Hindlimb muscle (tissue), 1 donor: ENCODE measurements around the gene COL26A1. TPM values are rescaled to one million over a fixed set of nuclear protein-coding genes. Genes with fewer than 3 reads are reported as not detected.
"Not testable (repeated sequence)": the region's sequence is repeated elsewhere in the genome, so short reads cannot be mapped to it uniquely, and the experiment has no call there.

ENCODE experiments used
- DNase-seq: peaks from one replicate; pipeline ENCODE4 v3.0.0-alpha.2; 2013
- polyA plus RNA-seq: library from polyadenylated mRNA; unstranded; fragments of 120-200 nt; gene quantifications from one replicate; pipeline ENCODE4 v1.2.1, GENCODE V29; 2013; ENCODE audit not compliant: insufficient read length

The COL26A1 gene
- polyA plus RNA-seq, 1 donor = 2.4 TPM

DNA sequence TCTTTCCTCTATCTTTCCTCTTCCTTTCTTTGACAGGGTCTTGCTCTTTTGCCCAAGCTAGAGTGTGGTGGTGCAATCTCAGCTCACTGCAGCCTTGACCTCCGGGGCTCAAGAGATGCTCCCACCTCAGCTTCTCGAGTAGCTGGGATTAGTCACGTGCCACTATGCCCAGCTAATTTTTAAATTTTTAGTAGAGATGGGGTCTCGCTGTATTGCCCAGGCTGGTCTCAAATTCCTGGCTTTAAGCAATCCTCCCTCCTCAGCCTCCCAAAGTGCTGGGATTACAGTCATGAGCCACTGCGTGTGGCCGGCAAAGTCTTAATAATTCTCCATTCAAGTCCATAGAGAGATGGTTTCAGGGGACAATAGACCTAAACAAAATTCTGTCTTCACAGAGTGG lies 40.2 kb downstream of the COL26A1 start:
- DNase-seq = no peak

DNA sequence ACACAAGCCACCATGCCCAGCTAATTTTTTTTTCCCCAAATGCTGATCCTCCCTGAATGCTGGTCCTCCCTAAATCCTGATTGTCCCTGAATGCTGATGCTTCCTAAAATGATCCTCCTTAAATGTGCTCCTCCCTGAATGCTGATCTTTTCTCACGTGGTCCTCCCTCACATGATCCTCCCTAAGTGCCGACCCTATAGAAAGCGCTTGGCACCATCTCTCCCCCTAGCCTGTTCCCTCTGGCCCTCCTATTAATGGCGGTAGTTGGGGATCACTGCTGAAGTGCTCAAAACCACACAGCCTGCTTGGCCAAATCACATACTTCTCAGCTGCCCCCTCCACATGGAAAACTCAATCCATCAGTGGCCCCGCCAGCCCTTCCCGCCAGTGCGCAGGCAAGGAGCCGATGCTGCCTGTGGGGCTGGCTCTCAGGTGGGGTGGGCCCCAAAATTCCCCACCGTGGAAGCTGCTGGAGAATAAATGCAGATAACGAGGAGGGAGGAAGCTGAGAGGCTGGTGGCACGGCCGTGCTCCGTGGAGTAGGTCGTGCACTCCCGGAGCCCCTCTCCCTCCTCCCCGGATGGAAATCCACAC lies 42.9 kb downstream of the COL26A1 start:
- DNase-seq = no peak

DNA sequence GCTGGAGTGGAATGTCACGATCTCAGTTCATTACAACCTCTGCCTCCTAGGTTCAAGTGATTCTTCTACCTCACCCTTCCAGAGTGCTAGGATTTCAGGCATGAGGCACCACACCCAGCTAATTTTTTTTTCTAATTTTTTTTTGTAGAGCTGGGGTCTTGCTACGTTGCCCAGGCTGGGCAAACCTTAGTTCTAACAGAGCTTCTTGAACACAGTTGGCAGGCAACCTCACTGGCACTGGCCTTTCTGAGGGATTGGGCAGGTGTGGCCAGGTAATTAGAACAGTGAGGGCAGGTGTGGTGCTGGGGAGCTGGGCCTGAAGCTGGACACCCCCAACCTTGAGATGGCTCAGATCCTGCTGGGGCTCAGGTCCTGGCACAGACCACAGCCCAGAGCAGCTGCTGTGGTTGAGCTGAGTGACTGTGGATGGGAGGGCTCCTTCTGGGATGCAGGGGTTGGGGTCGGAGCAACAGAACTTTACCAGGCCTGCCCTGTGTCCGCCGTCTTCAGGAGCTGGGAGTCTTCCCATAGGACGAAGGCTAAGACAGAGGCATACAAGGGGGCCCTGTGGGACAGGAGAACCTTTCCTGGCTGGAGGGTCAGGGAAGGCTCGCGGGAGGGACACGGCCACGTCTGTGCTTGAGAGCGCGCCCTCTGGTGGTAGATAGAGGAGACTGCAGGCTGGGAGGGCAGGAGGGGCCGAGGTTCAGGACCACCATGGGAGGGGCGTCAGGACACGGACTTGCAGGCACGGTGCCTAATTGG lies 48.2 kb downstream of the COL26A1 start:
- DNase-seq = peak; percentile 32

DNA sequence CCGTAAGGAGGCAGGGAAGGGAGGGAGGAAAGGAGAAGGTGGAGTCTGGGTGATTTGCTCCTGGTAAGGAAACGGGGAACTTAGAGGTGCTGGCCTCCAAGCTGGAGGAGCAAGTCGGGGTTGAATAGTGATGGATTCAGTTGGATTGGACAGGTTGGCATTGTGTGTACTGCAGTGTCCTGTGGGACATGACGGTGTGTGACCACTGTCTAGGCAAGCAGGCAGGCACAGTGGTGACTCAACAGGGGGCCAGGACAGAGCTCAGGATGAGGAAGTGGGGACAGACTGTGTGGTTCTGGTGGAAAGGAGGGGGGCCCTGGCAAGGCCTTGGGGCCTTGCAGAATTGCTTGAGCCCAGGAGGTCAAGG lies 48.8 kb downstream of the COL26A1 start:
- DNase-seq = no peak

DNA sequence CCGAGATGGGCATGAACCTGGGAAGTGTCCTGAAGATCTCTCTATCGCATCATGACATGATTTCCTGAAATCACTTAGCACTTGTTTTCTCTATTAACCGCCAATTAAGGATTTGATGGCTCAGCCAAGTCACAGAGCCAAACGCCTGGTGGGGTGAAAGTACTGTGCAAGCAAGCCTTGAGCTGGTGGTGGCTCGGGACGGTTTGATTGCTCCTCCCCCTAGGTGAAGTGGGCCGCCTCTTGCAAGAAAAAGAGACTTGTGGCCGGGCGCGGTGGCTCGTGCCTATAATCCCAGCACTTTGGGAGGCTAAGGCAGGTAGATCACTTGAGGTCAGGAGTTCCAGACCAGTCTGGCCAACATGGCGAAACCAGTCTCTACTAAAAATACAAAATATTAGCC lies 50.3 kb downstream of the COL26A1 start:
- no peak for DNase-seq

DNA sequence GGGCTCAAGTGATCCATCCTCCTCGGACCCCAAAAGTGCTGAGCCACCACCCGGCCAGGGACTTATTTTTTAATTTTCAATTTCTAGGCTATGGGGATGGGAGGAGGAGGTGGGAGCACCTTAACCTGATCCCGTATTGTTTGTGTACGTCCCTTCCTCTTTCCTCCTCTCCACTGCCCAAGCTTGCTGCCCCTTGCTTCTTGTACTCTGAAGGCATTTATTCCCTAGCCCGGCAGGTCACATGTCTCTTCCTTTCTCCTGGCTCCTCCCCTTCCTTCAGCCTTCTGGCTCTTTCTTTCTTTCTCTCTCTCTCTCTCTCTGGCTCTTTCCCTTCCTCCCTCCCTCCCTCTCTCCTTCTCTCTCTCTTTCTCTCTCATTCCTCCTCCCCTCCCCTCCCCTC lies 56.0 kb downstream of the COL26A1 start:
- no peak for DNase-seq

DNA sequence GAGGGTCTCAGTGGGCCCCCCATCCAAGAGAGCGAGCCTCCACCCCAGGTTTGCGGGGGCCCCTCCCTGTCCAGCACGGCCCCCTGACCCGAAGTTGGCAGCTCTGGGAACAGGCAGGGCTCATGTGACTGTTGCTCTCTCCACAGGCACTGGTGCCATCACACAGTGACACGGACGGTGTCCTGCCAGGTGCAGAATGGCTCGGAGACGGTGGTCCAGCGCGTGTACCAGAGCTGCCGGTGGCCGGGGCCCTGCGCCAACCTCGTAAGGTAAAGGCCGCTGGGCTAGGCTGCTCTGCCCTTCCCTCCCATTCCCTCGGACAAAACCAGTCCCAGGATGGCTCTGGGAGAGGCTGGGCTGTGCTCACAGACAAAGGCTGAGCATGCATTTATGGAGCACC lies 57.2 kb downstream of the COL26A1 start:
- no peak for DNase-seq

DNA sequence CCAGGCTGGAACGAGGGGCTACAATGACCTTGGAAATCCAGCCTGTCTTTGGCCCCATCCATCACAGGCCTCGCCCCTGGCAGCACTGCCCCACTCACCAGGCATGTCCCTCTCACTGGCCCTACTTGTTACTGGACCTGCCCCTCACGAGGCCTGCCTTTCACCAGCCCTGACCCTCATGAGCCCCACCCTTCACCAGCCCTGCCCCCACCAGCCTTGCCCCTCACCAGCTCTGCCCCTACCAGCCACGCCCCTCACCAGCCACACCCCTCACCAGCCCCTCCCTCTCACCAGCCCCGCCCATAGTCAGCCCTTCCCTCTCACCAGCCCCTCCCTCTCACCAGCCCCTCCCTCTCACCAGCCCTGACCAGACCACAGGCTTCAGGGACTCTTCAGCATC lies 57.8 kb downstream of the COL26A1 start:
- DNase-seq = no peak

DNA sequence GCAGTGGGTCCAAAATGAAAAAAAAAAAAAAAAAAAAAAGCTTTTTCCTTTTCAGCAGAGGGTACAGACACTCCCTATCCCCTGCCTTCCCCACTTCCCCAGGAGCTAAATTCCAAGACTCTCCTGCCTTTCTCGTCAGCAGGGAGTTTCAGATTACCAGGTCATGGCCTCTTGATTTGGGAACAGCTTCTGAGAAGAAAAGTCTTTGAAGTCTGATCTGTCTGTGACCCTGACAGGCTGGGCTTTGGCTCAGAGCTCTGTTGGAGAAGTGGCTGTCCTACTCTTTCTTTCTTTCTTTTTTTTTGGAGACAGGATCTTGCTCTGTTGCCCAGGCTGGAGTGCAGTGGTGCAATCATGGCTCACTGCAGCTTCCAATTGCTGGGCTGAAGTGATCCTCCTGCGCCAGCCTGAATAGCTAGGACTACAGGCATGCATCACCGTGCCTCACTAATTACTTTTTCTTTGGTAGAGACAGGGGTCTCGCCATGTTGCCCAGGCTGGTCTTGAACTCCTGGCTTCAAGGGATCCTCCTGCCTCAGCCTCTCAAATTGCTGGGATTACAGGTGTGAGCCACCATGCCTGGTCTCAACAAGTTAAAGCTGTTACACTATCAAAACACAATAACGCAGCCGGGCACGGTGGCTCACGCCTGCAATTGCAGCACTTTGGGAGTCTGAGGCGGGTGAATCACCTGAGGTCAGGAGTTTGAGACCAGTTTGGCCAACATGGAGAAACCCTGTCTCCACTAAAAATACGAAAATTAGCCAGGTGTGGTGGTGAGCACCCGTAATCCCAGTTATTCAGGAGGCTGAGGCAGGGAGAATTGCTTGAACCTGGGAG lies 59.9 kb downstream of the COL26A1 start:
- no peak for DNase-seq

DNA sequence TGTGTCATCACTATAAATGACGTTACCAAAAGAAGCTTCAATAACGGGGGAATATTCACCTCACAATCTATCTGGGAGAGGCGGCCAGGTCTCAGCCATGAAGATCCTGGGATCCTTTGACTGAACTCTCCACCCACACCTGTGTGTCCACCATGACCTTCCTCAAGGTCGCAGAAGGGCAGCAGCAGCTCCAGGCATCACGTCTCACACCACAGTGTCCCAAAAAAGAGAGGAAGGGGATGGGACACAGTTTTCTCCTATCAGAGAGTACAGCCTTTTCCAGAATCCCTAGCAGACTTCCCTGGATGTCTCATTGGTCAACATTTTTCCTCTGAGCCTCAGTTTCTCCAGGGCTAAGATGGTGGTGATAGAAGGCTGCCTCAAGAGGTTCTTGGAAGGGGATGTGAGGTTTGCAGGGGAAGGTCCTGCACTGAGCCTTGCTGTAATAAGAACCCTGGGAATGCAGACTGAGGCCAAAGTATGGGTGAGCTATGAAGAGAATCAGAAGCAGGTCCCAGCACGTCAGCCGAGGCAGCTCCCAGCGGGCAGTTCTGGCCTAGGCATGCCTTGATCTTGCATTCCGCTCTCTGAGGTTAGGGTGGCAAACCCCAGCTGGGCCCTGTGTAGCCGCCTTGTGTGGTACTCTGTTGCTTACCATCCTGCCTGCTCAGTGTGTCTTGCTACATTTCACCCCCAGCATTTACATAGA lies 63.8 kb downstream of the COL26A1 start:
- no peak for DNase-seq

DNA sequence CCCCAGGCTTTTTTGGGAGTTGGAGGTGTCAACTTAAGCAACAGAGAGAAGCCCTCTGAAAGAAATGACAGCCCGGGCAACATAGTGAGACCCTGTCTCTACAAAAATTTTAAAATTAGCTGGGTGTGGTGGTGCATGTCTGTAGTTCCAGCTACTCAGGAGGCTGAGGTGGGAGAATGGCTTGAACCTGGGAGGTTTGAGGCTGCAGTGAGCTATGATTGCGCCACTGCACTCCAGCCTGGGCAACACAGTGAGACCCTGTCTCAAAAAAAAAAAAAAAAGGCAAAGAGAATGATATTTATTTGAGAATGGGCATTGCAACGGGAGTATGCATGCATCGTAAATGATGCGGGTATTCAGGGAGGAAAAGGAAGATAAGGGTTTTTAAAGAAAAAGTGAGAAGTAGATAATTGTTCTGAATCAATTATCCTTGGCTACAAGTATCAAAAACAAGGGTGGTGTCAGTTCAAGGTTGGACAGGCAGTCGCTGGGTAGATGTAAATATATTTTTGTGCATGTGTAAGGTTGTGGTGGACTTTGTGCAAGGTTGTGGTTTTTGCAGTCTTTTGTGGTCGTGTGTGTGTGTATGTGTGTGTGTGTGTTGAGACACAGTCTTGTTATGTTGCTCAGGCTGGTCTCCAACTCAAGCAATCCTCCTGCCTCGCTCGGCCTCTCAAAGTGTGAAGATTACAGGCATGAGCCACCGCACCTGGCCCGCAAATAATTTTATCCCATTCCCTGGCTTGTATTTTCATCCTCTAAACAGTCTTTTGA lies 65.6 kb downstream of the COL26A1 start:
- no peak for DNase-seq

DNA sequence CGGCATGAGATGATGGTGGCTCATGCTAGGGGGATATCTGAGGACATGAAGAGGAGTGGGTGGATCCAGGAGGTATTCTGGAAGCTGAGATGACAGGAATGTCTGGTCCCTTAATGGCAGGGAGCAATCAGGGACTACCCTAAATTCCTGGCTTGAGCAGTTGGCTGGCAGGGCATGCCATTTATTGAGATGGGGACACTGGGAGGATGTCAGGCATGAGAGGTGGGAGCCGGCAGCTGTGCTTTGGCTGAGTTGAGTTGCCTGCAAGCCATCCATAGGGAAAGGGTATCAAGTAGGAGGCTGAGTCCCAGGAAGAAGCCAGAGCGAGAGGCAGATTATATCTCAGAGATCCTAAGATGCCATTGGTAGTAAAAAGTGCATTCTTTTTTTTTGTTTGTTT lies 69.6 kb downstream of the COL26A1 start:
- DNase-seq = no peak

DNA sequence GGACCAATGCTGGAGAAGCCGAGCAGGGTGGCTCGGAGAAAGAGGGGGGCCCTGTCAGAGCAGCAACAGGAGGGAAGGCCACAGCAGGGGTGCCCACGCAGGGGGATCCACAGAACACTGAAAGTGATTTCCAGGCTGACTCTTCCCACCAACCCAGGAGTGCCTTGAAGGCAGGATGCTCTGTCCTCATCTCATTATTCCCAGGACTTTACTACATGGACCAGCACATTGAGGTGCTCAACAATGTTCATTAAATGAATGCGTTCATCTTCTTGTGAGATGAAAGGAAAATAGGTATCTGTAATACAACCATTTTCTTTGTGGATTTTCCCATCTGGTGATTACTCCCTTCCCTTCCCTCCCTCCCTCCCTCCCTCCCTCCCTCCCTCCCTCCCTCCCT lies 71.0 kb downstream of the COL26A1 start:
- DNase-seq = no peak

DNA sequence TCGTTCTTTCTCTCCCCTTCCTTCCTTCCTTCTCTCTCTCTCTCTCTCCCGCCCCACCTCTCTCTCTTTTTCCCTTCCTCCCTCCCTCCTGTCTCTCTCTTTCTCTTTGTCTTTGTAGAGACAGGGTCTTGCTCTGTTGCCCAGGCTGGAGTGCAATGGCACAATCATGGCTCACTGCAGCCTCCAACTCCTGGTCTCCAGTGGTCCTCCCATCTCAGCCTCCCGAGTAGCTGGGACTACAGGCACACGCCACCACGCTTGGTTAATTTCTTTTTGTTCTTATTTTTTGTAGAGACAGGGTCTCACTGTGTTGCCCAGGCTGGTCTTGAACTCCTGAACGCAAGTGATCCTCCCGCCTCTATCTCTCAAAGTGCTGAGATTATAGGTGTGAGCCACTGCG lies 71.5 kb downstream of the COL26A1 start:
- not testable (repeated sequence) for DNase-seq

DNA sequence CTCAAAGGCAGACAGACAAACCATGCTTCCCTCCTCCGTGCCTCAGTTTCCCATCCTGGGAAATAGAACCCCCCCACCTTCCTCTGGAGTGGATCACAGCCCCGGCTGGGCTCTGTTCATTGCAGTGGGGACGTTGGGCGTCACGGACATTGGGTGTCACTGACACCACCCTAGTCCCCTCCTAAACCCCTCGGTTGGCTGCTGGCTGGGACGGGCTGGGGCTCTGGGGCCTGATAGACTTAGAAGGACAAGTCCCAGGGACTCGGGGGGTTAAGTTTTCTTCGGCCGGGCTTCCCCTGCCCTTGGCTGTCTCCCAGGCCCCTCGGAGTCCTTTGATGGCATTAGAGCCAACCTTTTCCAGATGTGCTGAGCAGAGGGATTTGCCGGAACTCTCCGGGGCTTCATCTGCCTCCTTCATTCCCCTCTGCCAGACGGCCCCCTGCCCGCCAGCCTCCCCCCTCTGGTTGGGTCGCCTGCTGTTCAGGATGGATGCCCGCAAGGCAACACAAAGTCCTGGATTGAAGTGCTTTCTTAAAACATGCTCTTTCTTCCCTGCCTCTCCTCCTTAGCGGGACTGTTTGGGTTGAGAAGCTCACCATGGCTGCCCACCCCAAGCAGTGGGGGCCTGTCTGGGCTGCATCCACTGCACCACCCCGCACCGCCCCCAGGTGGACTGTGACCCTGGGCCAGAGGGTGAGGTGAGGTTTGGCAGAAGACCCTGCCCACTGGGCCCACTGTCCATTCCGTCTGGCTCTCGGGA lies 73.0 kb downstream of the COL26A1 start:
- DNase-seq = no peak

DNA sequence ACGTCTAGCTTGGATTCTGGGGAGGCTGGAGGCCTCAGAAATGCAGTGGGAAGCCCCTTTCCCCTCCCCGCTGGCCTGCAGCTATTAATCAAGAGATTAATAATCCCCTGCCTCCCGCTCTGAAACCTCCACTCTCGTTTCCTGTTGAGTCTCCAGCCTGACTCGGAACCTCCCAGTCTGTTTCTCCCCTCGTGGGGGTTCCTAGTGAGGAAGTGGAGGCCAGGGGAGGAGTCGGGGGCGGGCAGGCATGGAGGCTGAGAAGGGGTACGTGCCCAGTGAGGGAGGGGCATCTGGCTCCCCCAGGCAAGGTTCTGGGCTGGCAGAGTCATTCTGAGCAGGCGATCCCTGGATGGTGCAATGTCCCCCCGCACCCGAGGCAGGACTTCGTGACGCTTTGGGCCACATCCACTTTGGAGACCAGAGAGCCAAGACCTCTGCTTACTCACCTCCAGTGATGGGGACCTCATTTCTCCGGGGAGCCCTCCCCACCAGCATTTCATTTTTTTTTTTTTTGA lies 73.6 kb downstream of the COL26A1 start:
- no peak for DNase-seq

DNA sequence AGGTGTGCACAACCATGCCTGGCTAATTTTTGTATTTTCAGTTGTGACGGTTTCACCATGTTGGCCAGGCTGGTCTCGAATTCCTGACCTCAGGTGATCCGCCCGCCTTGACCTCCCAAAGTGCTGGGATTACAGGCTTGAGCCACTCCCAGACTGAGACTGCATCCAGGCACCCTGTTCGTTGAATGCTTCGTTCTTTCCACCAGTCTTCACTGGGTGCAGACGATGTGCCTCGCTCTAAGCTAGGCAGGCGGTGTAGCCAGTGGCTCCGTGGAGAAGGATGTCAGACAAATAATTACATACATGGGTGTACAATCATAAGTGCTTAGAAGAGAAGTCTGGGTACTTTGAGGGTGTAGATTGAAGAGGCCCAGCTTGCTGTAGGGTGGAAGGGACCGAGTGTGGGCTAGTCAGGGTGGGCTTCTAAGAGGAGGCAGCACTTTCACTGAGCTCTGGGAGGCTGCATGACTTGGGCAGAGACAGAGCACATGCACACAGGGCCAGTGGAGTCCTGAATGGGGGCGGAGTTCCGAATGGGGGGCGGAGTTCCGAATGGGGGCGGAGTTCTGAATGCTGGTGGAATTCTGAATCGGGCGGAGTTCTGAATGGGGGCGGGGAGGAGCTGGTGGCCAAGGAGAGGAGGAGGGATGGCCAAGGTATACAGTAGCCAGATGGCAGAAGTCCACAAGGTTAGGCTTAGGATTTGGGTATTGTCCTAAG lies 74.3 kb downstream of the COL26A1 start:
- no peak for DNase-seq

DNA sequence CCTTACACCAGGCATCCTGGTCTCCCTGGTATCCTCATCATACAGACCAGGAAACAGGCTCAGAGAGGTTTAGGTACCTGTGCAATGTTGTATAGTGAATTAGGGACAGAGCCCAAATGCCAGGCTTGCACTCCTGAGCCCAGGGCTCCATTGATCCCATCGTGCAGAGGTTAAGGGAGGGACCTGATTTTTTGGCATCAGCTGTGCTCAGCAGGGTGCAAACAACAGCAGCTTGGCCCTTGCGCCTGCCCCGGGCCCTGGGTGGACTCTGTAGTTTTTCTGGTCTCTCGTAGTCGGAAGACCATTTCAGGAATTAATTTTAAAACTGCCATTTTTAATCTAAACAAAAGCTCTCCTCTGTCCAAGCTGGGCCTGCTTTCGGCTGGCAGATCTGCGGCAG lies 79.2 kb downstream of the COL26A1 start:
- DNase-seq = no peak

DNA sequence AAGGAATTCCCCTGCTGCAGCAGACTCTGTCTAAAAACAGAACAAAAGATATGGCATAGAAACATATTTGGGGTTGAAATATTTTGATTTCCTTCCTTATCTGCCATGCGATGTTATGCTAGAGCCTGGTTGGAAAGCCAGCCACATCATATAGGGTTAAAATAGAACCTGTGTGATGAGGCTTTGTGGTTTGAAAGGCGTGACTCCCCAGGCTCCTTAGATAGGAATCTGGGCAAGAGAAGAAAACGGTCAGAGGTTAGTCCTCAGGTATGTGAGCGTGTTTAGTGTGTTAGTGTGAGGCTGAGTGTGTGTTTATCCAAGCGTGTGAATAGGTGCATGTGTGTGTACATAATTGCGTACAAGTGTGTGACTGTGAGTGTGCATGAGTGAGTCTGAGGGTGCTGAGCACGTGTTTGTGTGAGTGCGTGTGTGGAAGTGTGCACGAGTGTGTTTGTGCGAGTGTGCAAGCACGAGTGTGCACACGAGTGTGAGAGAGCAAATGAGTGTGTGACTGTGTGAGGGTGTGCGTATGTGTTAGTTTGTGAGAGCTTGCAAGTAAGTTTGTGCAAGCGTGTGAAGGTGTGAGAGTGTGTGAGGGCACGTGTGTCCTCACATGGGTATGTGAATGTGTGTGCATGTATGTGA lies 79.9 kb downstream of the COL26A1 start:
- DNase-seq = no peak

DNA sequence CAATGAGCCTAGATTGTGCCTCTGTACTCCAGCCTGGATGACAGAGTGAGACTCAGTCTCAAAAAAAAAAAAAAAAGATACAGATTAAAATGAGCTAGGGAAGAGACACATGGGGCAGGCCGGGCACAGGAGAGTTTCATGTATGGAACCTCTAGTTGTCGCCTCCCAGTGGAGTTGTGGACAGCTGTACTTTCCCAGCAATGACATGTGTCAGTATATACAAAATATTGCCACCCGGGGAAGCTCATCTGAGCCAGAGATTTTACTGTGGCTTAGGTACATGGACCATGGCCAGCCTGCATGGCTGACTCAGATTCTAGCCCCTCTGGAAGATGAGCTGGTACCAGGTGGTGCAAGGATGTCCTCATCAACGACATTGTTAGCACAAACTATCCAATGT lies 87.4 kb downstream of the COL26A1 start:
- DNase-seq = no peak
